GM23338 (cell line): ENCODE measurements around the gene HYAL2. TPM values are rescaled to one million over a fixed set of nuclear protein-coding genes. Genes with fewer than 3 reads are reported as not detected.

Experiments
- ATAC-seq: fragments of 200-7000 bp; cut with Tn5 transposase; 3 replicates; pipeline ENCODE4 v1.9.1; 2020
- DNase-seq: peaks from one replicate; pipeline ENCODE4 v3.0.0-alpha.2; 2015; ENCODE audit warnings: low spot score
- H2AFZ ChIP-seq: fragments of 200-600 bp; sonication (generic); 2 replicates; pipeline ENCODE4 v1.8.0; 2016; ENCODE audit warnings: antibody characterized with exemption, mild to moderate bottlenecking, moderate library complexity
- H3F3A ChIP-seq: fragments of 200-600 bp; sonication (generic); replicated peaks from 2 replicates; pipeline ENCODE4 v1.8.0; 2017; ENCODE audit warnings: antibody characterized with exemption, mixed run types, low read depth
- H3K27ac ChIP-seq: fragments of 200-600 bp; sonication (generic); 2 replicates; pipeline ENCODE4 v1.6.1; 2016; ENCODE audit warnings: low read depth
- H3K27me3 ChIP-seq: fragments of 200-600 bp; sonication (generic); 2 replicates; pipeline ENCODE4 v1.8.0; 2016; ENCODE audit warnings: mild to moderate bottlenecking, mixed run types, moderate library complexity; ENCODE audit not compliant: insufficient read depth
- H3K36me3 ChIP-seq: fragments of 200-600 bp; sonication (generic); 2 replicates; pipeline ENCODE4 v1.8.0; 2016; ENCODE audit warnings: mild to moderate bottlenecking; ENCODE audit not compliant: insufficient read depth
- H3K4me1 ChIP-seq: fragments of 200-600 bp; sonication (generic); 2 replicates; pipeline ENCODE4 v1.8.0; 2016; ENCODE audit warnings: mild to moderate bottlenecking, moderate library complexity; ENCODE audit not compliant: insufficient read depth
- H3K4me2 ChIP-seq: fragments of 200-600 bp; sonication (generic); 2 replicates; pipeline ENCODE4 v1.7.1; 2017; ENCODE audit warnings: mixed run types
- H3K4me3 ChIP-seq: fragments of 200-600 bp; sonication (generic); 2 replicates; pipeline ENCODE4 v1.6.1; 2016; ENCODE audit warnings: mixed run types
- H3K79me2 ChIP-seq: fragments of 200-600 bp; sonication (generic); replicated peaks from 2 replicates; pipeline ENCODE4 v1.8.0; 2017; ENCODE audit warnings: mild to moderate bottlenecking; ENCODE audit not compliant: insufficient read depth
- H3K9me2 ChIP-seq: fragments of 200-600 bp; sonication (generic); 2 replicates; pipeline ENCODE4 v1.8.0; 2017; ENCODE audit not compliant: insufficient read depth
- H4K20me1 ChIP-seq: fragments of 200-600 bp; sonication (generic); replicated peaks from 2 replicates; pipeline ENCODE4 v1.8.0; 2017; ENCODE audit warnings: mild to moderate bottlenecking; ENCODE audit not compliant: insufficient read depth
- H3K27ac Mint-ChIP-seq: 2 replicates; pipeline ENCODE4 v1.8.0; 2020; ENCODE audit warnings: inconsistent platforms, mild to moderate bottlenecking, moderate library complexity, mixed read lengths
- H3K27me3 Mint-ChIP-seq: 3 replicates; pipeline ENCODE4 v1.8.0; 2022; ENCODE audit warnings: low read depth, mild to moderate bottlenecking, moderate library complexity, mixed read lengths, inconsistent platforms; ENCODE audit not compliant: insufficient read depth, poor library complexity
- H3K36me3 Mint-ChIP-seq: 3 replicates; pipeline ENCODE4 v1.8.0; 2021; ENCODE audit warnings: low read depth, mild to moderate bottlenecking, inconsistent platforms, moderate library complexity, mixed read lengths
- H3K4me1 Mint-ChIP-seq: 3 replicates; pipeline ENCODE4 v1.8.0; 2020; ENCODE audit warnings: mild to moderate bottlenecking, inconsistent platforms, mixed read lengths
- H3K4me3 Mint-ChIP-seq: 3 replicates; pipeline ENCODE4 v1.8.0; 2021; ENCODE audit warnings: moderate library complexity, mild to moderate bottlenecking, inconsistent platforms, mixed read lengths
- H3K9me3 Mint-ChIP-seq: 3 replicates; pipeline ENCODE4 v1.8.0; 2020; ENCODE audit warnings: moderate library complexity, mild to moderate bottlenecking, inconsistent platforms, mixed read lengths
- CTCF ChIP-seq, 2 experiments: fragments of 200-600 bp in 1 of 2; sonication (generic) in 1 of 2; conservative IDR thresholded peaks; 2 replicates each; pipeline versions ENCODE4 v1.5.1 to v1.6.1; 2016 to 2017; ENCODE audit warnings: antibody characterized with exemption in 2 of 2, low read depth in 2 of 2, mild to moderate bottlenecking in 2 of 2, moderate library complexity in 1 of 2
- ETS1 ChIP-seq: IDR thresholded peaks from 2 replicates; pipeline ENCODE4 v1.6.1; 2016; ENCODE audit warnings: antibody characterized with exemption
- EZH2 ChIP-seq: fragments of 200-600 bp; sonication (generic); IDR thresholded peaks from one replicate; pipeline ENCODE4 v1.8.0; 2017; ENCODE audit warnings: antibody characterized with exemption, mild to moderate bottlenecking, low read depth; ENCODE audit not compliant: unreplicated experiment
- JUNB ChIP-seq: IDR thresholded peaks from one replicate; pipeline ENCODE4 v1.6.1; 2016; ENCODE audit warnings: antibody characterized with exemption; ENCODE audit not compliant: unreplicated experiment
- NANOG ChIP-seq: IDR thresholded peaks from 2 replicates; pipeline ENCODE4 v1.6.1; 2016; ENCODE audit warnings: antibody characterized with exemption, borderline replicate concordance
- POLR2AphosphoS5 ChIP-seq: IDR thresholded peaks from 2 replicates; pipeline ENCODE4 v1.6.1; 2016; ENCODE audit warnings: antibody characterized with exemption, low read depth
- ZNF462 ChIP-seq: fragments of 250-450 bp; sonication (Bioruptor Pico); IDR thresholded peaks from 2 replicates; pipeline ENCODE4 v1.5.0; 2020; ENCODE audit warnings: mild to moderate bottlenecking, moderate library complexity
- polyA plus RNA-seq: library from polyadenylated mRNA; unstranded; fragments of >200 nt; fragmentation: Nextera tagmentation; extraction: Ambion mirVana; gene quantifications from 2 replicates; pipeline ENCODE4 v1.2.1, GENCODE V29; 2016
- total RNA-seq: library from RNA; depleted of rRNA; stranded (reverse); fragments of >200 nt; shearing (Covaris generic); gene quantifications from 2 replicates; pipeline ENCODE4 v1.2.3, GENCODE V29; 2014

HYAL2 gene
- total and polyA plus RNA-seq, 2 experiments from 2014 or later: 28.9 to 74.3 TPM

- Histone ChIP-seq H3K4me2 (0 out of 2 replicates have a peak overlapping the region, but pooled peaks have one; percentile 51), H3K79me2 (no peaks in the 10 kb centered on the region), H2AFZ (no peak overlapping the region), H3K27ac (no peak overlapping the region), H3K36me3 (no peaks in the 10 kb centered on the region), H3K4me1 (peaks cover 25% of the 10 kb centered on the region), H3K27me3 (no peaks in the 10 kb centered on the region), H3K9me2 (no peaks in the 10 kb centered on the region), H3K4me3 (no peak overlapping the region), H3F3A (peaks cover 17% of the 10 kb centered on the region), H4K20me1 (no peaks in the 10 kb centered on the region)
- 0 out of 3 replicates have a peak, but pooled peaks cover 5% of the 10 kb centered on the region for H3K36me3 Mint-ChIP-seq
- TF ChIP-seq ETS1: no peak
- 0 out of 4 replicates have a peak, but pooled peaks of 1 of the 2 experiments have one; percentile 11 for TF ChIP-seq CTCF (conservative IDR thresholded peaks at IDR 0.05; ENCODE audit: low read depth in 2 of 2)
- peaks cover 22% of the 10 kb centered on the region for H3K27me3 Mint-ChIP-seq
- peaks cover 8% of the 10 kb centered on the region; the same call in 2 of the 3 replicates for H3K9me3 Mint-ChIP-seq
- H3K27ac Mint-ChIP-seq: peak overlapping the region; percentile 52; the same call in 1 of the 2 replicates
- ATAC-seq: no peak
- DNase-seq: no peak
- no peak overlapping the region for H3K4me3 Mint-ChIP-seq
- peaks cover 22% of the 10 kb centered on the region for H3K4me1 Mint-ChIP-seq
Observed at GRCh38 chr3:50300681-50301254, 21.8 kb downstream of the HYAL2 start.

- H3F3A ChIP-seq: peaks cover 17% of the 10 kb centered on the region
- peak overlapping the region; percentile 56; the same call in 1 of the 2 replicates for H3K27ac ChIP-seq
- H3K79me2 ChIP-seq: no peaks in the 10 kb centered on the region
- ATAC-seq (no peak), DNase-seq (no peak)
- peak overlapping the region; percentile 49 for H3K4me3 ChIP-seq
- Mint-ChIP-seq H3K9me3 (peaks cover 6% of the 10 kb centered on the region; the same call in 2 of the 3 replicates), H3K4me3 (peak overlapping the region; percentile 98), H3K27me3 (peaks cover 23% of the 10 kb centered on the region), H3K4me1 (peaks cover 22% of the 10 kb centered on the region), H3K36me3 (0 out of 3 replicates have a peak, but pooled peaks cover 5% of the 10 kb centered on the region), H3K27ac (peak overlapping the region; percentile 52; the same call in 1 of the 2 replicates)
- peaks cover 25% of the 10 kb centered on the region for H3K4me1 ChIP-seq
- H3K9me2 ChIP-seq: no peaks in the 10 kb centered on the region
- H4K20me1 ChIP-seq: no peaks in the 10 kb centered on the region
- no peaks in the 10 kb centered on the region for H3K36me3 ChIP-seq
- TF ChIP-seq EZH2 (no peak), NANOG (no peak), ZNF462 (CRISPR knock-in tag) (no peak), ETS1 (no peak), JUNB (no peak), POLR2AphosphoS5 (no peak)
- H3K4me2 ChIP-seq: peak overlapping the region; percentile 77
- H3K27me3 ChIP-seq: no peaks in the 10 kb centered on the region
- H2AFZ ChIP-seq: peak overlapping the region; percentile 44; the same call in 1 of the 2 replicates
Observed at GRCh38 chr3:50299929-50300680, 22.4 kb downstream of the HYAL2 start.
